Psoas muscle (tissue), 8 donors: ENCODE measurements around the gene MAL. TPM values are rescaled to one million over a fixed set of nuclear protein-coding genes. Genes with fewer than 3 reads are reported as not detected.

ENCODE experiments used
- ATAC-seq, 4 donors: fragments of 200-7000 bp; cut with Tn5 transposase; one replicate each; pipeline ENCODE4 v1.9.1; 2020; ENCODE audit warnings: moderate library complexity in 3 of 4, mild to moderate bottlenecking in 2 of 4
- DNase-seq, 2 donors: peaks; one replicate each; pipeline ENCODE4 v3.0.0-alpha.2; 2020
- H3K27ac ChIP-seq: fragments of 200-600 bp; one replicate; pipeline ENCODE4 v1.8.0; 2022
- H3K27me3 ChIP-seq, 3 donors: fragments of 200-600 bp in 1 of 3; one replicate each; pipeline versions ENCODE4 v1.6.1 to v1.8.0; 2013 to 2022; ENCODE audit warnings: low read length in 2 of 3, mild to moderate bottlenecking in 2 of 3, moderate library complexity in 1 of 3; ENCODE audit not compliant: insufficient read depth in 3 of 3
- H3K36me3 ChIP-seq, 2 donors: fragments of 200-600 bp in 1 of 2; one replicate each; pipeline versions ENCODE4 v1.6.1 to v1.8.0; 2013 to 2022; ENCODE audit warnings: low read depth in 1 of 2, mild to moderate bottlenecking in 1 of 2, moderate library complexity in 1 of 2; ENCODE audit not compliant: insufficient read depth in 1 of 2
- H3K4me1 ChIP-seq: fragments of 200-600 bp; one replicate; pipeline ENCODE4 v1.8.0; 2022
- H3K4me3 ChIP-seq: fragments of 200-600 bp; one replicate; pipeline ENCODE4 v1.8.0; 2022; ENCODE audit warnings: mild to moderate bottlenecking
- H3K9me3 ChIP-seq: fragments of 200-600 bp; one replicate; pipeline ENCODE4 v1.8.0; 2022
- WGBS, 3 donors: extraction: QIAGEN DNeasy Blood & Tissue Kit; methylation state at CpG; one replicate each; pipeline versions ENCODE4 v1.1.6 to v1.1.7; 2013; 5-methylcytosine and 5-hydroxymethylcytosine counted together
- intact Hi-C, 2 donors: fragments of 100-400 bp; cut with DNase I; formaldehyde crosslinking; loops; one replicate each; pipeline versions ENCODE4 v1.11.0 to v1.14.2; 2022
- polyA plus RNA-seq, 3 donors: library from polyadenylated mRNA; stranded (reverse); fragments of 200-250 nt; gene quantifications; one replicate each; pipeline ENCODE4 v1.2.3, GENCODE V29; 2013
- total RNA-seq, 4 donors: library from RNA; stranded (reverse); fragmentation: NEBNext Ultra II Directional in 2 of 4; extraction: Animal tissue kit (Norgen Biotek cat#: 25700) in 2 of 4; gene quantifications; one replicate each; pipeline versions ENCODE4 v1.2.1 to v1.2.4, GENCODE V29; 2021 to 2023
- TF ChIP-seq, protein P1 (sequence below): fragments of 200-600 bp; IDR thresholded peaks from one replicate; pipeline ENCODE4 v1.8.0; 2022; ENCODE audit warnings: antibody characterized with exemption
- donor health status: healthy with polysubstance abuse.
- donor health status: DM: no; HTN: no; CAD: no; lungs with moderate emphysema.
- donor health status: Bipolar disorder and iron deficiency.
- donor health status: healthy.
- donor health status: DM: yes; HTN: yes; CAD: no.
- donor health status: DM: no; HTN: no; CAD: no.
- donor health status: DM: no; HTN: no; CAD: no.
- donor health status: DM: yes; HTN: yes; CAD: no.

MAL gene
- total and polyA plus RNA-seq, 7 donors, result 0.53 to 1.5 (median 0.93) TPM; not detected in 1

GRCh38 chr2:95079199-95079683 lies 53.7 kb downstream of the MAL start:
- Histone ChIP-seq H3K27ac (no peak overlapping the region), H3K4me1 (peaks cover 6% of the 10 kb centered on the region), H3K36me3 (peaks cover 0 to 10% of the 10 kb centered on the region in 2 donors), H3K27me3 (peaks cover 0 to 10% (median 4%) of the 10 kb centered on the region in 3 donors), H3K4me3 (no peak overlapping the region), H3K9me3 (no peaks in the 10 kb centered on the region)
- WGBS, 3 donors, result 43 to 48% (median 48%) methylated on average over 7 of the region's 7 CpGs
- TF ChIP-seq, protein P1, sequence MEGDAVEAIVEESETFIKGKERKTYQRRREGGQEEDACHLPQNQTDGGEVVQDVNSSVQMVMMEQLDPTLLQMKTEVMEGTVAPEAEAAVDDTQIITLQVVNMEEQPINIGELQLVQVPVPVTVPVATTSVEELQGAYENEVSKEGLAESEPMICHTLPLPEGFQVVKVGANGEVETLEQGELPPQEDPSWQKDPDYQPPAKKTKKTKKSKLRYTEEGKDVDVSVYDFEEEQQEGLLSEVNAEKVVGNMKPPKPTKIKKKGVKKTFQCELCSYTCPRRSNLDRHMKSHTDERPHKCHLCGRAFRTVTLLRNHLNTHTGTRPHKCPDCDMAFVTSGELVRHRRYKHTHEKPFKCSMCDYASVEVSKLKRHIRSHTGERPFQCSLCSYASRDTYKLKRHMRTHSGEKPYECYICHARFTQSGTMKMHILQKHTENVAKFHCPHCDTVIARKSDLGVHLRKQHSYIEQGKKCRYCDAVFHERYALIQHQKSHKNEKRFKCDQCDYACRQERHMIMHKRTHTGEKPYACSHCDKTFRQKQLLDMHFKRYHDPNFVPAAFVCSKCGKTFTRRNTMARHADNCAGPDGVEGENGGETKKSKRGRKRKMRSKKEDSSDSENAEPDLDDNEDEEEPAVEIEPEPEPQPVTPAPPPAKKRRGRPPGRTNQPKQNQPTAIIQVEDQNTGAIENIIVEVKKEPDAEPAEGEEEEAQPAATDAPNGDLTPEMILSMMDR, result no peak
- DNase-seq (no peak), ATAC-seq (no peak)
- intact Hi-C loops, result loop anchor here in 1 of 2 donors (5.0 kb wide), 1 partner anchor 38 kb away; no protein-coding TSS in a partner anchor

DNA sequence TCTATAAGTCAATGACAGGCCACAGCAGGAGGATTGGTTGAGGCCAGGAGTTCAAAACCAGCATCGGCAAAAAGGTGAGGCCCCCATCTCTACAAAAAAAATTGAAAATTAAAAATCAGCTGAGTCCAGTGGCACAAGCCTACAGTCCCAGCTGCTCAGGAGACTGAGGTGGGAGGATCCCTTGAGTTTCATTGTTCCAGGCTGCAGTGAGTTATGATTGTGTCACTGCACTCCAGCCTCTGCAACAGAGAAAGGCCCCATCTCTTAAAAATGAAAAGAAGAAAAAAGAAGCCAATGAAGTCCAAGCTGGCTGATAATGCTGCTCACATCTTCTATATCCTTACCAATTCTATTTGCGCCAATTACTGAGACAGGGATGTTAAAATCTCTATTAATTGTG lies 57.0 kb downstream of the MAL start:
- TF ChIP-seq, protein P1, result no peak
- Histone ChIP-seq H3K27me3 (no peaks in the 10 kb centered on the region), H3K9me3 (no peaks in the 10 kb centered on the region), H3K27ac (no peak overlapping the region), H3K4me3 (no peak overlapping the region), H3K36me3 (peaks cover 4 to 42% of the 10 kb centered on the region in 2 donors), H3K4me1 (no peaks in the 10 kb centered on the region)
- ATAC-seq (no peak), DNase-seq (no peak)
- WGBS, 3 donors, result 93 to 95% (median 95%) methylated on average over 2 of the region's 2 CpGs
- intact Hi-C loops, result no loop called here

- intact Hi-C loops, result no loop called here
- WGBS, 3 donors, result 94 to 97% (median 97%) methylated on average over 1 of the region's 1 CpG
- H3K27me3 ChIP-seq, result no peaks in the 10 kb centered on the region
- no peak for ATAC-seq
- TF ChIP-seq, protein P1, result no peak
- H3K9me3 ChIP-seq, result no peaks in the 10 kb centered on the region
- H3K27ac ChIP-seq, result no peak overlapping the region
- peaks cover 7 to 74% of the 10 kb centered on the region in 2 donors for H3K36me3 ChIP-seq
- no peaks in the 10 kb centered on the region for H3K4me1 ChIP-seq
- no peak for DNase-seq
- no peak overlapping the region for H3K4me3 ChIP-seq
Observed at GRCh38 chr2:95086017-95086416, 60.5 kb downstream of the MAL start.

- 81 to 88% (median 84%) methylated on average over 5 of the region's 5 CpGs for WGBS, 3 donors
- no peaks in the 10 kb centered on the region for H3K9me3 ChIP-seq
- peaks cover 7 to 87% of the 10 kb centered on the region in 2 donors for H3K36me3 ChIP-seq
- DNase-seq, result no peak
- TF ChIP-seq, protein P1, result no peak
- no peaks in the 10 kb centered on the region for H3K4me1 ChIP-seq
- H3K27me3 ChIP-seq, result no peaks in the 10 kb centered on the region
- no peak overlapping the region for H3K4me3 ChIP-seq
- no peak for ATAC-seq
- intact Hi-C loops, result no loop called here
- no peak overlapping the region for H3K27ac ChIP-seq
Observed at GRCh38 chr2:95087379-95087778, 61.9 kb downstream of the MAL start.
